D721Med (cell line): ENCODE results near the gene CADM4.

Source experiments
- DNase-seq: peaks from one replicate; pipeline ENCODE4 v3.0.0; 2011; ENCODE audit warnings: low spot score; ENCODE audit not compliant: insufficient read length
- FAIRE-seq: peaks from 2 replicates; lab custom pipeline; 2011; peaks lifted over from hg19 to GRCh38; lab: Jason Lieb, UNC
- TF ChIP-seq, protein P1 (sequence below): IDR thresholded peaks from 2 replicates; pipeline ENCODE4 v1.5.1; 2012; ENCODE audit warnings: mild to moderate bottlenecking, control low read depth; ENCODE audit not compliant: insufficient read depth; ENCODE audit errors: missing control alignments

The CADM4 gene

DNA sequence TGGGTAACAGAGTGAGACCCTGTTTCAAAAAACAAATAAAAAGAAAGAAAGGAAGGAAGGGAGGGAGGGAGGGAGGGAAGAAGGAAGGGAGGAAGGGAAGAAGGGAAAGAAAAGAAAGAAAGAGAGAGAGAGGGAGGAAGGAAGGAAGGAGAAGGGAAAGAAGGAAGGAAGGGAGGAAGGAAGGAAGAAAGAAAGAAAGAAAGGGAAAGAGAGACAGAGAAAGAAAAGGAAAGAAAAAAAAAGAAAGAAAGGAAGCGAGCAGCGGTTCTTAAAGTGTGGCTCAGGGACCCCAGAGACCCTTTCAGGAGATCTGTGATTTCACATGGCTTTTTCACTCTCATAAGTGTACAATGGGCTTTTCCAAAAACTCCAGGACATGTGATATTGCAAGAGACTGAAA is 9.9 kb upstream of the CADM4 start:
- TF ChIP-seq, protein P1, sequence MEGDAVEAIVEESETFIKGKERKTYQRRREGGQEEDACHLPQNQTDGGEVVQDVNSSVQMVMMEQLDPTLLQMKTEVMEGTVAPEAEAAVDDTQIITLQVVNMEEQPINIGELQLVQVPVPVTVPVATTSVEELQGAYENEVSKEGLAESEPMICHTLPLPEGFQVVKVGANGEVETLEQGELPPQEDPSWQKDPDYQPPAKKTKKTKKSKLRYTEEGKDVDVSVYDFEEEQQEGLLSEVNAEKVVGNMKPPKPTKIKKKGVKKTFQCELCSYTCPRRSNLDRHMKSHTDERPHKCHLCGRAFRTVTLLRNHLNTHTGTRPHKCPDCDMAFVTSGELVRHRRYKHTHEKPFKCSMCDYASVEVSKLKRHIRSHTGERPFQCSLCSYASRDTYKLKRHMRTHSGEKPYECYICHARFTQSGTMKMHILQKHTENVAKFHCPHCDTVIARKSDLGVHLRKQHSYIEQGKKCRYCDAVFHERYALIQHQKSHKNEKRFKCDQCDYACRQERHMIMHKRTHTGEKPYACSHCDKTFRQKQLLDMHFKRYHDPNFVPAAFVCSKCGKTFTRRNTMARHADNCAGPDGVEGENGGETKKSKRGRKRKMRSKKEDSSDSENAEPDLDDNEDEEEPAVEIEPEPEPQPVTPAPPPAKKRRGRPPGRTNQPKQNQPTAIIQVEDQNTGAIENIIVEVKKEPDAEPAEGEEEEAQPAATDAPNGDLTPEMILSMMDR, result no peak
- DNase-seq (no peak), FAIRE-seq (no peak)

GRCh38 chr19:43648633-43649032 is 9.0 kb upstream of the CADM4 start:
- TF ChIP-seq, protein P1, result no peak
- no peak for FAIRE-seq
- no peak for DNase-seq

- DNase-seq, result no peak
- TF ChIP-seq, protein P1, result no peak
- no peak for FAIRE-seq
Observed at GRCh38 chr19:43644181-43644580, 4.5 kb upstream of the CADM4 start.

DNA sequence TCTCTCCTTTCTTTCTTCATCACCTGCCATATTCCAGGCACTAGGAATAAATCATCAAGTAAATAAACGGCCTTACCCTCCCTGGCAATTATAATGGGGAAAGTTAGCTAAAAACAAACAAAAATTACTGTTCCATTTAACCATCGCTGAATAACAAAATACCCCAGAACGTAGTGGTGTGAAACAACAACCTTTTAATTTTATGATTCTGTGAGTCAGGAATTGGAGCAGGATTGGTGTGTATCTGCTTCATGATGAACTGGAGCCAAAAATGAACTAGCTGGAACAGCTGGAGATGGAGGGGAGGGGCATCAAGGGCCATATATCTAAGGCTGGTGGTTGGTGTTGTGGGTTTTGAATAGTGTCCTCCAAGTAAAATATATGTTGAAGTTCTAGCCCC is 3.7 kb upstream of the CADM4 start:
- DNase-seq, result no peak
- FAIRE-seq, result no peak
- TF ChIP-seq, protein P1, result no peak

GRCh38 chr19:43642531-43642930 is 2.9 kb upstream of the CADM4 start:
- DNase-seq (no peak), FAIRE-seq (no peak)
- TF ChIP-seq, protein P1, result no peak

DNA sequence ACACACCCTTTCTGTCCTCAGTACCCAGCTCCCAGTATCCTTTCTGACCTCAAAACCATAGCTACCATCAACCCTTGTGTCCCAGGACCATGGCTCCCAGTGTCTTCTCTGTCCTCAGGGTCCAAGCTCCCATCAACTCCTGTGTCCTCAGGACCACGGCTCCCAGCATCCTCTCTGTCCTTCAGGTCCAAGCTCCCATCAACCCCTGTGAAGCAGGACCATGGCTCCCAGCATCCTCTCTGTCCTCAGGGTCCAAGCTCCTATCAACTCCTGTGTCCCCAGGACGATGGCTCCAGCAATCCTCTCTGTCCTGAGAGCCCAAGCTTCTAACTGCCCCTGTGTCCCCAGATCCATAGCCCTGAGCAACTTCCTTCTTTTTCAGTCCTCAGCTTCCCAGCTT is 1.7 kb upstream of the CADM4 start:
- DNase-seq (no peak), FAIRE-seq (no peak)
- TF ChIP-seq, protein P1, result no peak

DNA sequence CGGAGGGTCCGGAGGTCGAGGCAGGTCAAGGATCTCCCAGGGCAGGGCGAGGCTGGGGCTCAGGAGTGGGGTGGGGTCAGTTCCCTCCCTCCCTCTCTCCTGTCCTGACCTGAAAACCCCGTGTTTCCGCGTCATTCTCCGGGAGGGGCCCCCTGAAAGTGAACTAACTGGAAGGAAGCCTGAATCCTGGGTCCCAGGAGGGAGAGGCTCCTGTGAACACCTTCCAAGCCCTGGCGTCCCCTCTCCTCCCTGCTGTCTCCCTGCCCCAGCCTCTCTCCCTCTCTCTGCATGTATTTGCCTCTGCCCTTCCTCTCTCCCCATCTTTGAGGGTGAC is 741 bp upstream of the CADM4 start:
- DNase-seq (no peak), FAIRE-seq (no peak)
- TF ChIP-seq, protein P1, result no peak
